H9 (cell line): ENCODE data around the gene PXT1. TPM values are rescaled to one million over a fixed set of nuclear protein-coding genes. Genes with fewer than 3 reads are reported as not detected.

Source experiments
- DNase-seq: peaks from one replicate; pipeline ENCODE4 v3.0.0-alpha.2; 2017
- H2AFZ ChIP-seq: one replicate; pipeline ENCODE4 v1.6.1; 2013; ENCODE audit warnings: mild to moderate bottlenecking, low read length, control low read depth, moderate library complexity
- H2AK5ac ChIP-seq: 2 replicates; pipeline ENCODE4 v1.6.1; 2013; ENCODE audit warnings: low read length, control low read depth, mixed read lengths; ENCODE audit not compliant: insufficient read length
- H2BK120ac ChIP-seq: one replicate; pipeline ENCODE4 v1.6.1; 2013; ENCODE audit warnings: low read depth, mild to moderate bottlenecking, low read length, control low read depth, inconsistent platforms; ENCODE audit not compliant: poor library complexity, severe bottlenecking
- H2BK12ac ChIP-seq: 2 replicates; pipeline ENCODE4 v1.6.1; 2013; ENCODE audit warnings: low read length, control low read depth, mixed read lengths, low read depth; ENCODE audit not compliant: insufficient read length
- H2BK15ac ChIP-seq: 2 replicates; pipeline ENCODE4 v1.6.1; 2013; ENCODE audit warnings: low read depth, low read length, control low read depth
- H2BK20ac ChIP-seq: one replicate; pipeline ENCODE4 v1.6.1; 2013; ENCODE audit warnings: low read depth, mild to moderate bottlenecking, low read length, control low read depth, inconsistent platforms; ENCODE audit not compliant: poor library complexity, severe bottlenecking
- H2BK5ac ChIP-seq: 2 replicates; pipeline ENCODE4 v1.6.1; 2013; ENCODE audit warnings: low read length, control low read depth, mixed read lengths; ENCODE audit not compliant: insufficient read length
- H3K14ac ChIP-seq: 2 replicates; pipeline ENCODE4 v1.6.1; 2013; ENCODE audit warnings: low read length, control low read depth; ENCODE audit not compliant: insufficient read depth
- H3K18ac ChIP-seq: 2 replicates; pipeline ENCODE4 v1.6.1; 2013; ENCODE audit warnings: low read depth, mild to moderate bottlenecking, mixed read lengths, low read length, control low read depth; ENCODE audit not compliant: insufficient read length
- H3K23ac ChIP-seq: 2 replicates; pipeline ENCODE4 v1.6.1; 2013; ENCODE audit warnings: low read length, control low read depth, mixed read lengths, low read depth; ENCODE audit not compliant: insufficient read length
- H3K23me2 ChIP-seq: 2 replicates; pipeline ENCODE4 v1.6.1; 2013; ENCODE audit warnings: low read depth, mild to moderate bottlenecking, mixed read lengths, low read length, control low read depth; ENCODE audit not compliant: insufficient read length, poor library complexity, severe bottlenecking
- H3K27ac ChIP-seq: 2 replicates; pipeline ENCODE4 v1.5.1; 2013; ENCODE audit warnings: low read length, control low read depth, mixed read lengths, low read depth; ENCODE audit not compliant: insufficient read length
- H3K27me3 ChIP-seq: 2 replicates; pipeline ENCODE4 v1.6.1; 2013; ENCODE audit warnings: low read length, control low read depth, inconsistent platforms; ENCODE audit not compliant: insufficient read depth
- H3K4ac ChIP-seq: 2 replicates; pipeline ENCODE4 v1.6.1; 2013; ENCODE audit warnings: low read depth, mild to moderate bottlenecking, control low read depth, inconsistent platforms, low read length, moderate library complexity
- H3K4me1 ChIP-seq: 2 replicates; pipeline ENCODE4 v1.6.1; 2013; ENCODE audit warnings: low read length, control low read depth, inconsistent platforms; ENCODE audit not compliant: insufficient read depth
- H3K4me2 ChIP-seq: 2 replicates; pipeline ENCODE4 v1.6.1; 2013; ENCODE audit warnings: low read length, control low read depth, mixed read lengths; ENCODE audit not compliant: insufficient read length, insufficient read depth
- H3K56ac ChIP-seq: 2 replicates; pipeline ENCODE4 v1.6.1; 2013; ENCODE audit warnings: low read depth, mild to moderate bottlenecking, mixed read lengths, low read length, control low read depth; ENCODE audit not compliant: insufficient read length
- H3K79me1 ChIP-seq: 2 replicates; pipeline ENCODE4 v1.6.1; 2013; ENCODE audit warnings: low read depth, mild to moderate bottlenecking, moderate library complexity, low read length, control low read depth, inconsistent platforms; ENCODE audit not compliant: insufficient read depth, poor library complexity, severe bottlenecking
- H3K79me2 ChIP-seq: 2 replicates; pipeline ENCODE4 v1.6.1; 2013; ENCODE audit warnings: low read length, control low read depth, inconsistent platforms; ENCODE audit not compliant: insufficient read depth
- H3K9ac ChIP-seq: 2 replicates; pipeline ENCODE4 v1.6.1; 2013; ENCODE audit warnings: low read length, control low read depth, mixed read lengths; ENCODE audit not compliant: insufficient read length; ENCODE audit errors: extremely low read depth
- H3K9me3 ChIP-seq: one replicate; pipeline ENCODE4 v1.6.1; 2013; ENCODE audit warnings: low read depth, low read length, inconsistent platforms; ENCODE audit not compliant: control insufficient read depth
- H3T11ph ChIP-seq: one replicate; pipeline ENCODE4 v1.6.1; 2013; ENCODE audit warnings: mild to moderate bottlenecking, low read length, control low read depth, inconsistent platforms
- H4K20me1 ChIP-seq: one replicate; pipeline ENCODE4 v1.6.1; 2013; ENCODE audit not compliant: control insufficient read depth, insufficient read length, insufficient read depth
- H4K5ac ChIP-seq: 2 replicates; pipeline ENCODE4 v1.6.1; 2013; ENCODE audit warnings: low read depth, mild to moderate bottlenecking, mixed read lengths, low read length, control low read depth; ENCODE audit not compliant: insufficient read length
- H4K8ac ChIP-seq: replicated peaks from 2 replicates; pipeline ENCODE4 v1.6.1; 2013; ENCODE audit warnings: low read length, control low read depth, mixed read lengths, low read depth; ENCODE audit not compliant: insufficient read length
- H4K91ac ChIP-seq: 2 replicates; pipeline ENCODE4 v1.6.1; 2013; ENCODE audit warnings: low read depth, mild to moderate bottlenecking, moderate library complexity, mixed read lengths, low read length, control low read depth; ENCODE audit not compliant: insufficient read length
- H3K27ac Mint-ChIP-seq, 3 experiments: 2 replicates in 2 of 3; 3 replicates in 1 of 3; pipeline ENCODE4 v1.8.0; 2020 to 2021; ENCODE audit warnings: mixed read lengths in 3 of 3, mild to moderate bottlenecking in 1 of 3, moderate library complexity in 1 of 3
- H3K27me3 Mint-ChIP-seq: 2 replicates; pipeline ENCODE4 v1.8.0; 2021; ENCODE audit warnings: low read depth, mild to moderate bottlenecking, moderate library complexity, mixed read lengths
- H3K36me3 Mint-ChIP-seq, 3 experiments: 2 replicates in 2 of 3; 3 replicates in 1 of 3; pipeline ENCODE4 v1.8.0; 2020 to 2021; ENCODE audit warnings: low read depth in 3 of 3, mixed read lengths in 3 of 3; ENCODE audit not compliant: insufficient read depth in 1 of 3
- H3K4me1 Mint-ChIP-seq, 2 experiments: 2 replicates each; pipeline ENCODE4 v1.8.0; 2020; ENCODE audit warnings: mixed read lengths in 2 of 2
- H3K4me3 Mint-ChIP-seq, 2 experiments: 2 replicates in 1 of 2; 3 replicates in 1 of 2; pipeline ENCODE4 v1.8.0; 2020 to 2021; ENCODE audit warnings: mild to moderate bottlenecking in 2 of 2, mixed read lengths in 2 of 2, moderate library complexity in 1 of 2
- H3K9me3 Mint-ChIP-seq, 2 experiments: 2 replicates in 1 of 2; 3 replicates in 1 of 2; pipeline ENCODE4 v1.8.0; 2020; ENCODE audit warnings: mild to moderate bottlenecking in 2 of 2, mixed read lengths in 2 of 2, moderate library complexity in 1 of 2
- WGBS: extraction: QIAGEN DNeasy Blood & Tissue Kit; methylation state at CpG from one replicate; pipeline ENCODE4 v1.1.7; 2013; ENCODE audit warnings: missing lambda C conversion rate, low lambda C conversion rate, mixed read lengths; ENCODE audit not compliant: insufficient read length; ENCODE audit errors: extremely low coverage; 5-methylcytosine and 5-hydroxymethylcytosine counted together
- total RNA-seq: library from RNA; stranded (reverse); gene quantifications from 2 replicates; pipeline ENCODE4 v1.2.1, GENCODE V29; 2021
- TF ChIP-seq, protein P1 (sequence below): fragments of 200-600 bp; sonication (generic); conservative IDR thresholded peaks from 3 replicates; pipeline ENCODE4 v1.8.0; 2021; ENCODE audit warnings: antibody characterized with exemption, mild to moderate bottlenecking

PXT1 gene
- total RNA-seq, 1 experiment from 2014 or later: not detected

DNA sequence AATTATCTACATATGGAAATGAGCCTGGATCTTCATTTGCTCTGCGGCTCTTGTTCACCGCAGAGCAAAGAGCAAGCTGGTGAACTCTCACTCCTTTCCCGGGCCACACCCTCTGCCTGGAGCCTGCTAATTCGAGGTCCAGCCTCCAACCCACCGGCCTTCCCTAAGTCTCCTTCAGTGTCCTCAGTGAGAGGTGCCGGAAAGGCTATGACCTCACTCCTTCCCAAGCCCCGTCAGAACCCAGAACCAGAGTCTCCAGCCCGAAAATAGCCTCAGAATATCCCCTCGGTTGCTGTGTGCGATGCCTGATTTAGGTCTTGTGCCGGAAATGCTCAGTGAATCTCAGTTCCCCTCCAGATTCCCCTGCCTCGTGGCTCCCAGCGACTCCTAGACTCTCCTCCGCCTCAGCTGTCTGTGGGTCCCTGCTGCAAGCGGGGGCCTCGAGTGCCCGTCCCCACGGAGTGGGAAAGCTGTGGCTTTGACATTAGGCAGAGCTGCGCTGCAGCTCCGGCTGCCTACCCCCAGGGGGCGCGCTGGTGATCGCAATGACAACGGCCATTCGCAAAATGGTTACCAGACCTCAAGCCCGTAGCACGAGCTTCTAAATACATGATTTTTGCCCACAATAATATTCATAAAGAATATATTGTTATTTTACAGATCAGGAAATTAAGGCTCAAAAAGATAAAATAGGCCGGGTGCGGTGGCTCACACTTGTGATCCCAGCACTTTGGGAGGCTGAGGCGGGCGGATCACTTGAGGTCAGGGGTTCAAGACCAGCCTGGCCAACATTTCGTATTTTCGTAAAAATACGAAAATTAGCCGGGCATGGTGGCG lies 101.8 kb downstream of the PXT1 start:
- H2BK5ac ChIP-seq: no peak overlapping the region
- no CpG with 5 or more reads among the region's 36 CpGs for WGBS
- DNase-seq: peak; percentile 77
- no peak overlapping the region for H2BK12ac ChIP-seq
- H3K4me1 ChIP-seq: no peaks in the 10 kb centered on the region
- Mint-ChIP-seq H3K36me3 (no peaks in the 10 kb centered on the region), H3K4me3 (peak overlapping the region; percentile 60 to 65), H3K9me3 (no peaks in the 10 kb centered on the region; a peak in 1 of 5 replicates), H3K27ac (no peak overlapping the region), H3K4me1 (peaks cover 8% of the 10 kb centered on the region in 2 experiments), H3K27me3 (peaks cover 34% of the 10 kb centered on the region)
- H3K23me2 ChIP-seq: peaks cover 4% of the 10 kb centered on the region
- no peak overlapping the region for H4K91ac ChIP-seq
- H2AK5ac ChIP-seq: no peak overlapping the region
- no peaks in the 10 kb centered on the region for H4K20me1 ChIP-seq
- no peak overlapping the region for H3K23ac ChIP-seq
- H3T11ph ChIP-seq: no peak overlapping the region
- H3K4ac ChIP-seq: no peak overlapping the region
- H3K4me2 ChIP-seq: peak overlapping the region; percentile 56
- no peak overlapping the region for H4K8ac ChIP-seq
- H3K79me1 ChIP-seq: no peaks in the 10 kb centered on the region
- no peak overlapping the region for H3K18ac ChIP-seq
- H2BK120ac ChIP-seq: no peak overlapping the region
- H2BK20ac ChIP-seq: no peak overlapping the region
- H3K9ac ChIP-seq: no peak overlapping the region
- no peak overlapping the region for H3K27ac ChIP-seq
- H2BK15ac ChIP-seq: no peak overlapping the region
- H3K79me2 ChIP-seq: no peaks in the 10 kb centered on the region
- no peak overlapping the region for H3K56ac ChIP-seq
- no peak overlapping the region for H3K14ac ChIP-seq
- TF ChIP-seq, protein P1, sequence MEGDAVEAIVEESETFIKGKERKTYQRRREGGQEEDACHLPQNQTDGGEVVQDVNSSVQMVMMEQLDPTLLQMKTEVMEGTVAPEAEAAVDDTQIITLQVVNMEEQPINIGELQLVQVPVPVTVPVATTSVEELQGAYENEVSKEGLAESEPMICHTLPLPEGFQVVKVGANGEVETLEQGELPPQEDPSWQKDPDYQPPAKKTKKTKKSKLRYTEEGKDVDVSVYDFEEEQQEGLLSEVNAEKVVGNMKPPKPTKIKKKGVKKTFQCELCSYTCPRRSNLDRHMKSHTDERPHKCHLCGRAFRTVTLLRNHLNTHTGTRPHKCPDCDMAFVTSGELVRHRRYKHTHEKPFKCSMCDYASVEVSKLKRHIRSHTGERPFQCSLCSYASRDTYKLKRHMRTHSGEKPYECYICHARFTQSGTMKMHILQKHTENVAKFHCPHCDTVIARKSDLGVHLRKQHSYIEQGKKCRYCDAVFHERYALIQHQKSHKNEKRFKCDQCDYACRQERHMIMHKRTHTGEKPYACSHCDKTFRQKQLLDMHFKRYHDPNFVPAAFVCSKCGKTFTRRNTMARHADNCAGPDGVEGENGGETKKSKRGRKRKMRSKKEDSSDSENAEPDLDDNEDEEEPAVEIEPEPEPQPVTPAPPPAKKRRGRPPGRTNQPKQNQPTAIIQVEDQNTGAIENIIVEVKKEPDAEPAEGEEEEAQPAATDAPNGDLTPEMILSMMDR: peak; percentile 99
- H2AFZ ChIP-seq: no peak overlapping the region
- no peaks in the 10 kb centered on the region for H3K9me3 ChIP-seq
- H4K5ac ChIP-seq: no peak overlapping the region
- H3K27me3 ChIP-seq: no peaks in the 10 kb centered on the region

Other genes starting within 250 kb of the PXT1 start
- 43.4 and 45.9 TPM in 2 replicates for gene BRPF3, start 246.1 kb downstream of the PXT1 start, total RNA-seq
- gene PNPLA1, start 172.8 kb downstream of the PXT1 start, total RNA-seq: 0.09 TPM in 1 of 2 replicates, not detected in the other
- not detected in 2 replicates for gene BNIP5, start 106.0 kb downstream of the PXT1 start, total RNA-seq
- 0.92 and 0.94 TPM in 2 replicates for gene ETV7, start 55.2 kb downstream of the PXT1 start, total RNA-seq
- 22.2 and 22.6 TPM in 2 replicates for gene KCTD20, start 146 bp upstream of the PXT1 start, total RNA-seq
- 17.5 TPM in 2 replicates for gene STK38, start 104.6 kb upstream of the PXT1 start, total RNA-seq
- gene SRSF3, start 151.5 kb upstream of the PXT1 start, total RNA-seq: 954 and 960 TPM in 2 replicates
- gene CDKN1A, start 235.9 kb upstream of the PXT1 start, total RNA-seq: 17.4 and 19.1 TPM in 2 replicates